ENCODE data around the gene CHAMP1.

- TF ChIP-seq PBX3 (CRISPR knock-in tag; IDR thresholded peaks at IDR 0.05) (no peak), KLF1 (tag by site-specific recombination; IDR thresholded peaks at IDR 0.05) (no peak), ZNF398 (tag by site-specific recombination; IDR thresholded peaks at IDR 0.05) (no peak), ZNF768 (tag by site-specific recombination; IDR thresholded peaks at IDR 0.05) (no peak), ZNF558 (tag by site-specific recombination; IDR thresholded peaks at IDR 0.05) (no peak), CTCF (tag by site-specific recombination; IDR thresholded peaks at IDR 0.05) (no peak), ZNF423 (tag by site-specific recombination; IDR thresholded peaks at IDR 0.05) (no peak), ZSCAN5A (tag by site-specific recombination; IDR thresholded peaks at IDR 0.05) (no peak), ZNF16 (tag by site-specific recombination; IDR thresholded peaks at IDR 0.05; ENCODE audit: low read depth) (no peak), ZNF670 (tag by site-specific recombination; IDR thresholded peaks at IDR 0.05; ENCODE audit: low read depth) (no peak)
Measured at GRCh38 chr13:114334305-114335053, 20.2 kb downstream of the CHAMP1 start.
